ENCODE data around the gene TIFAB. TPM values are rescaled to one million over a fixed set of nuclear protein-coding genes. Genes with fewer than 3 reads are reported as not detected.

The TIFAB gene
- total and polyA plus RNA-seq, 3 donors from 2014 or later: 0.06 to 1.1 (median 0.16) TPM

GRCh38 chr5:135461481-135462151, 9.5 kb upstream of the TIFAB start:
- H3K36me3 ChIP-seq (ENCODE audit: low read depth, missing control alignments): no peaks in the 10 kb centered on the region
- no peak overlapping the region for H3K27ac ChIP-seq
- no peak for DNase-seq
- 87 to 94% methylated on average over 7 of the region's 7 CpGs for WGBS, 2 donors
- H3K4me1 ChIP-seq: peaks cover 22% of the 10 kb centered on the region
- H3K4me3 ChIP-seq: no peak overlapping the region
- TF ChIP-seq POLR2A (IDR thresholded peaks at IDR 0.05) (no peak), CTCF (IDR thresholded peaks at IDR 0.05) (no peak)
- no peaks in the 10 kb centered on the region for H3K9me3 ChIP-seq
- intact Hi-C loops (cut with DNase I; ENCODE audit: low total_unique reads): no loop called here
- no peaks in the 10 kb centered on the region for H3K27me3 ChIP-seq

- H3K36me3 ChIP-seq (ENCODE audit: low read depth, missing control alignments): no peaks in the 10 kb centered on the region
- no peak overlapping the region for H3K27ac ChIP-seq
- intact Hi-C loops (cut with DNase I; ENCODE audit: low total_unique reads): no loop called here
- no peak overlapping the region for H3K4me3 ChIP-seq
- 71 to 75% methylated on average over 11 of the region's 11 CpGs for WGBS, 2 donors
- TF ChIP-seq POLR2A (IDR thresholded peaks at IDR 0.05) (no peak), CTCF (IDR thresholded peaks at IDR 0.05) (no peak)
- H3K27me3 ChIP-seq: no peaks in the 10 kb centered on the region
- no peak for DNase-seq
- peaks cover 26% of the 10 kb centered on the region for H3K4me1 ChIP-seq
- no peaks in the 10 kb centered on the region for H3K9me3 ChIP-seq
Observed at GRCh38 chr5:135460246-135461033, 8.3 kb upstream of the TIFAB start.

- DNase-seq: peak; percentile 91
- no peaks in the 10 kb centered on the region for H3K27me3 ChIP-seq
Observed at GRCh38 chr5:135458921-135459331, 6.8 kb upstream of the TIFAB start.

GRCh38 chr5:135458356-135458755, 6.2 kb upstream of the TIFAB start:
- WGBS, 2 donors: 89 to 92% methylated on average over 4 of the region's 4 CpGs
- no peak overlapping the region for H3K27ac ChIP-seq

More at GRCh38 chr5:135458921-135459331, 6.8 kb upstream of the TIFAB start:
- 21 to 32% methylated on average over 5 of the region's 5 CpGs for WGBS, 2 donors
- Histone ChIP-seq H3K9me3 (no peaks in the 10 kb centered on the region), H3K36me3 (ENCODE audit: low read depth, missing control alignments) (no peaks in the 10 kb centered on the region), H3K4me3 (no peak overlapping the region), H3K27ac (no peak overlapping the region), H3K4me1 (peaks cover 26% of the 10 kb centered on the region)
- TF ChIP-seq CTCF (IDR thresholded peaks at IDR 0.05) (no peak), POLR2A (IDR thresholded peaks at IDR 0.05) (no peak)
- intact Hi-C loops (cut with DNase I; ENCODE audit: low total_unique reads): no loop called here

More at GRCh38 chr5:135458356-135458755, 6.2 kb upstream of the TIFAB start:
- H3K36me3 ChIP-seq (ENCODE audit: low read depth, missing control alignments): no peaks in the 10 kb centered on the region
- H3K9me3 ChIP-seq: no peaks in the 10 kb centered on the region
- no peak for TF ChIP-seq CTCF (IDR thresholded peaks at IDR 0.05)
- no peak for TF ChIP-seq POLR2A (IDR thresholded peaks at IDR 0.05)
- peaks cover 26% of the 10 kb centered on the region for H3K4me1 ChIP-seq
- intact Hi-C loops (cut with DNase I; ENCODE audit: low total_unique reads): no loop called here
- no peaks in the 10 kb centered on the region for H3K27me3 ChIP-seq
- no peak overlapping the region for H3K4me3 ChIP-seq
- no peak for DNase-seq
